ENCODE data around the gene VPS25. TPM values are rescaled to one million over a fixed set of nuclear protein-coding genes. Genes with fewer than 3 reads are reported as not detected.

The VPS25 gene
- total and polyA plus RNA-seq, 9 of the 15 experiments (the other 6 are each of a cell fraction or from before 2014, with no cell fraction given): 123 to 352 (median 180) TPM

DNA sequence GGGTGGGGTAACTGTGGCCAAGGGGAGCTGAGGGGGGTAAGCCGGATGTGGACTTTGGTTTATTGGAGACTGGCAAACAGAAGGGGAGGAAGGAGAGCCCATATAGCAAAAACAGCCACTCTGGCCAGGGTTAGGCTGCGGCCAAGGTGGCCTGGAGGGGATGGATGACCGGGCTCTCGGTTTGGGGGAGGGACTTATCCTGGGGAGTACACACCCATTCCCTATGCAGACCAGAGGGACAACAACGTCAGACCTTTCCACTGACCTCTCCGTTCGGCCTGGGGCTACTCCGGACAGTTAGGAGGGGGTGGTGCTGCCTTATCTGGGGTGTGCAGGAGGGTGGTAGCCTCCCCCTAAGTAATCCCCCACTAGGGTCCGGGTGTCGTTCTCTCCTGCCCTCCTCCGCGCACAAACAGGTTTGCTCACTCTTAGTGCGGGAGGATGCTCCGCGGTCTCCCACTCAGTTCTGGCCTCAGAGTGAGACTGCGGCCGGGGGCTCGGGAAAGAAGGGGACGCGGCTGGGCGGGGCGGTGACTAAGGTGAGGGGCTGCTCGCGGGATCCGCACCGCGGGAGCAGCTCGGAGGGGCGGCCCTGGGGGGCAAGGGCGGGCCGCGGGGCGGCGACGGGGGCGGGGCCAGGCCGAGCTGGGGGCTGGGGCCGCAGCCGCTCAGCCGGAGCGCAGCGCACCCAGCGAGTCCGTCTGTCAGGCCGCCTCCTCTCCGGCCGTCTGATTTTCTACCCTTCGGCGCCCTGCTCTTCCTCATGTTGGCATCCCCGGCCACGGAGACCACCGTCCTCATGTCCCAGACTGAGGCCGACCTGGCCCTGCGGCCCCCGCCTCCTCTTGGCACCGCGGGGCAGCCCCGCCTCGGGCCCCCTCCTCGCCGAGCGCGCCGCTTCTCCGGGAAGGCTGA, 6.9 kb downstream of the VPS25 start, which contains the start of gene WNK4 (continued):
- no peak for TF ChIP-seq XRCC4 (IDR thresholded peaks at IDR 0.05; ENCODE audit: extremely low read depth, insufficient read depth, insufficient read length)
- 0 out of 2 replicates have a peak, but pooled peaks have one; percentile 17 for TF ChIP-seq ZSCAN32 (CRISPR knock-in tag; IDR thresholded peaks at IDR 0.05)
- TF ChIP-seq, protein P1, sequence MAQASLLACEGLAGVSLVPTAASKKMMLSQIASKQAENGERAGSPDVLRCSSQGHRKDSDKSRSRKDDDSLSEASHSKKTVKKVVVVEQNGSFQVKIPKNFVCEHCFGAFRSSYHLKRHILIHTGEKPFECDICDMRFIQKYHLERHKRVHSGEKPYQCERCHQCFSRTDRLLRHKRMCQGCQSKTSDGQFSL (CRISPR knock-in tag; IDR thresholded peaks at IDR 0.05): 0 out of 2 replicates have a peak, but pooled peaks have one; percentile 33
- TF ChIP-seq, protein P1 (tag; IDR thresholded peaks at IDR 0.05): no peak; a peak in 1 of 4 replicates
- TF ChIP-seq, protein P2, sequence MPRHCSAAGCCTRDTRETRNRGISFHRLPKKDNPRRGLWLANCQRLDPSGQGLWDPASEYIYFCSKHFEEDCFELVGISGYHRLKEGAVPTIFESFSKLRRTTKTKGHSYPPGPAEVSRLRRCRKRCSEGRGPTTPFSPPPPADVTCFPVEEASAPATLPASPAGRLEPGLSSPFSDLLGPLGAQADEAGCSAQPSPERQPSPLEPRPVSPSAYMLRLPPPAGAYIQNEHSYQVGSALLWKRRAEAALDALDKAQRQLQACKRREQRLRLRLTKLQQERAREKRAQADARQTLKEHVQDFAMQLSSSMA (CRISPR knock-in tag; IDR thresholded peaks at IDR 0.05): 0 out of 2 replicates have a peak, but pooled peaks have one; percentile 28
- no peak for TF ChIP-seq HCFC1 (IDR thresholded peaks at IDR 0.05; ENCODE audit: low read depth, low read length)
- TF ChIP-seq HDAC1 (IDR thresholded peaks at IDR 0.05): peak; percentile 62 to 82; a peak in 2 of 4 replicates
- TF ChIP-seq BRF1 (IDR thresholded peaks at IDR 0.05; ENCODE audit: borderline replicate concordance, extremely low read depth, insufficient read length): no peak
- no peak for TF ChIP-seq TAF9B (IDR thresholded peaks at IDR 0.05; ENCODE audit: partially characterized antibody)
- TF ChIP-seq ZNF347 (CRISPR knock-in tag; IDR thresholded peaks at IDR 0.05; ENCODE audit: low read depth): no peak
- TF ChIP-seq POLR2G (IDR thresholded peaks at IDR 0.05; ENCODE audit: low read depth, low read length): peak; percentile 86
- TF ChIP-seq NBN (IDR thresholded peaks at IDR 0.05; ENCODE audit: low read depth): peak; percentile 73; the same call in 1 of the 2 replicates
- TF ChIP-seq, protein P3, sequence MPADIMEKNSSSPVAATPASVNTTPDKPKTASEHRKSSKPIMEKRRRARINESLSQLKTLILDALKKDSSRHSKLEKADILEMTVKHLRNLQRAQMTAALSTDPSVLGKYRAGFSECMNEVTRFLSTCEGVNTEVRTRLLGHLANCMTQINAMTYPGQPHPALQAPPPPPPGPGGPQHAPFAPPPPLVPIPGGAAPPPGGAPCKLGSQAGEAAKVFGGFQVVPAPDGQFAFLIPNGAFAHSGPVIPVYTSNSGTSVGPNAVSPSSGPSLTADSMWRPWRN (IDR thresholded peaks at IDR 0.05; ENCODE audit: low read depth): peak; percentile 51; the same call in 1 of the 2 replicates
- TF ChIP-seq FOXA3 (CRISPR knock-in tag; conservative IDR thresholded peaks at IDR 0.05 in 1 of 2, IDR thresholded peaks at IDR 0.05 in 1 of 2): no peak; a peak in 1 of 4 replicates
- no peak for TF ChIP-seq EWSR1 (IDR thresholded peaks at IDR 0.05; ENCODE audit: borderline replicate concordance, low read depth, partially characterized antibody)
- TF ChIP-seq PCBP2 (IDR thresholded peaks at IDR 0.05; ENCODE audit: low read depth, low read length, poor library complexity, severe bottlenecking): no peak
- TF ChIP-seq GATAD2B (IDR thresholded peaks at IDR 0.05; ENCODE audit: borderline replicate concordance): peak; percentile 89
- TF ChIP-seq, protein P4, sequence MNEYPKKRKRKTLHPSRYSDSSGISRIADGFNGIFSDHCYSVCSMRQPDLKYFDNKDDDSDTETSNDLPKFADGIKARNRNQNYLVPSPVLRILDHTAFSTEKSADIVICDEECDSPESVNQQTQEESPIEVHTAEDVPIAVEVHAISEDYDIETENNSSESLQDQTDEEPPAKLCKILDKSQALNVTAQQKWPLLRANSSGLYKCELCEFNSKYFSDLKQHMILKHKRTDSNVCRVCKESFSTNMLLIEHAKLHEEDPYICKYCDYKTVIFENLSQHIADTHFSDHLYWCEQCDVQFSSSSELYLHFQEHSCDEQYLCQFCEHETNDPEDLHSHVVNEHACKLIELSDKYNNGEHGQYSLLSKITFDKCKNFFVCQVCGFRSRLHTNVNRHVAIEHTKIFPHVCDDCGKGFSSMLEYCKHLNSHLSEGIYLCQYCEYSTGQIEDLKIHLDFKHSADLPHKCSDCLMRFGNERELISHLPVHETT (CRISPR knock-in tag; conservative IDR thresholded peaks at IDR 0.05 in 1 of 2, IDR thresholded peaks at IDR 0.05 in 1 of 2): no peak
- peak; percentile 93 for TF ChIP-seq PHF21A (IDR thresholded peaks at IDR 0.05; ENCODE audit: borderline replicate concordance, low read depth)
